ENCODE results near the gene USP6NL.

Gene USP6NL

GRCh38 chr10:11588873-11589574 is 22.4 kb downstream of the USP6NL start:
- no peak for DNase-seq

GRCh38 chr10:11587722-11588259 is 23.7 kb downstream of the USP6NL start:
- DNase-seq: no peak

DNA sequence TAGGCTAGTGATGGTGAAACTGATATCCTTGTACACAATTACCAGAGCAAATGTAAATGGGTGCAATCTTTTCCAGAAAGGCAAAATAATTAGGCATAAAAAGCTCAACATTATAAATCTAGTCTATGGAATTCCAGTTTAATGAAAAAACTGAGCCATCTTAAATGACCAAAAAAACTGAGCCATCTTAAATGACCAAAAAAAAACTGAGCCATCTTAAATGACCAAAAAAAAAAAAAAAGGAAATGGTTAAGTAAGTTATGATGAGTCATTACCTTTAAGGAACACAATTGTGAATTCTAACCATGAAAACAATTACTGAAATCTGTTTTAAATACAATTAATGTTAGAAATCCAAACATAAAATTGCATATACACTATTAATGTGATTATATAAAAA is 25.3 kb downstream of the USP6NL start:
- no peak for DNase-seq

DNA sequence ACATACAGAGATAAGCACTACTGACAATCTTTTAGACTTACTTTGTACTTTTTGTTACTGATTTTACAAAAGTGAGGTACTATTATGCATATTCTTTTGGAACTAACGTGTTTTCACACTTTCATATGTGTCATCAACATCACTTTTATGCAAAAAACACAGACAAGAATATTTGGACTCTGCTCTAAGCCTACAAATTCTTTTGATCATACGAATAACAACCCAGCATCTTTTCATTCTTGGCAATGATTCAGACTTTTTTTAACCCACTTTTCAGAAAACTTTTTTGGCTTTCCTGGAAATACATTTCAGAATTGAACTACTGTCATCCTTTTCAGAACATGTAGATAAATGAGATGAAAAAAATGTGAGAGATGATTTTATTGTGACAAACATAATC is 30.2 kb downstream of the USP6NL start:
- DNase-seq: no peak

DNA sequence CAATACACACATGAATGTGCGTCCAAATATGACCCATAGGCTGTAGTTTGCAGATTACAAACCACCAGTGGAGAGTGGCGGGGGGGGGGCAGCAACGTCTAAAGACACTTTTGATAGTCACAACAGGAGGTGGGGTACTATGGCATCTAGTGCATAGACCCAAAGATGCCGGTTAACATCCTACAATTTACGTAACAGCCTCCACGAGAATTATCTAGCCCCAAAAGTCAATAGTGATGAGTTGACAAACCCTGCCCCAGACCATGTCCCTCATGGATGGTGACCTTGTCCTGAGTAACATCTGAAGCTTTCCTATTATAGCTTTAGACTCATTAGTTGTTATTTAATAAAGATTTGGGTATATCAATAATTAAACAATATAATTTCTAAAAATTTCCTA is 31.6 kb downstream of the USP6NL start:
- DNase-seq: no peak

DNA sequence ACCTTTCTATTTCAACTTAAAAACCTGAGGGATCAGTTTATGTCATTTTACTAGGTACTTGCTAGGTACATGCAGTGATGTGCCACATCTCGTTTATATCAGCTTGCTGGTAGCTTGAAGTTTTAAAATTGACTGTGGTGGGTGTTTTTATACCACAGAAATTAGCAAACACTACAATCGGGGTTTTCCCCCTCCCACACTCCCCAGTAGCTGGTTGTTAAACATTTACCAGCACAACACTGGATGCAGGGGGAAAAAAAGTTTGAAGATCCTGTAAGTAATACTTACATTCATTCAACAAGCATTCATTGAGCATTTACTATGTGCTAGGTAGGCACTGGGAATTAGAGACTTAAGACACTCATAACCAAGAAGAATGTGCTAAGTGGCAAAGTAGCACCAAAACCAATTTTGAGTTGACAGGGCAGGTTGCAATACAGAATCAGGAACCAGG is 32.6 kb downstream of the USP6NL start:
- peak; percentile 35 for DNase-seq

DNA sequence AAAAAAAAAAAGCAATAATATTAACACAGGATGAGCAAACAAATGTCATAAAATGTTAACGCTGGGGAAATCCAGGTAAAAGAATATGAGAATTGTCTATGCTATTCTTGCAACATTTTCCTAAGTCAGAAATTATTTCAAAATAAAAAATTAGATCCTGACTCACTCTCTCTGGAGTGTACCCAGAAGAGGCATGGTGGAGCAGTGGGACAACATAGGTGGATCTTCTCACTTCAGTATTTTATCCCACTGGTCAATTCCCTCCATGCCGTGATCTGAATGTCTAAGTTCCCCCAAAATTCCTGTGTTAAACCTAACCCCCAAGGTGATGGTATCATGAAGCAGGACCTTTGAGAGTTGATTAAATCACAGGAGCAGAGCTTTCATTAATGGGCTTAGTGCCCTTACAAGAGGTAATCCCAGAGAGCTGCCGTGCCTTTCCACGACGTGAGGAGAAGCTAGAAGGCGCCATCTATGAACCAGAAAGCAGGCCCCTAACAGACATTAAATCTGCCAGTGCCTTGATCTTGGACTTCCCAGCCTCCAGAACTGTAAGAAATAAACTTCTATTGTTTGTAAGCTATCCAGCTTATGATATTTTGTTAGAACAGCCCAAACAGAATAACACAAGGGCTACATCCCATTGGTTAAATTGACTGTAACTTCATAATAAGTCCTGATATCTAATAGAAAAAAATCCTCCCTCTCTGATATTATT is 35.2 kb downstream of the USP6NL start:
- no peak for DNase-seq

GRCh38 chr10:11573497-11573896 is 38.0 kb downstream of the USP6NL start:
- DNase-seq: no peak

DNA sequence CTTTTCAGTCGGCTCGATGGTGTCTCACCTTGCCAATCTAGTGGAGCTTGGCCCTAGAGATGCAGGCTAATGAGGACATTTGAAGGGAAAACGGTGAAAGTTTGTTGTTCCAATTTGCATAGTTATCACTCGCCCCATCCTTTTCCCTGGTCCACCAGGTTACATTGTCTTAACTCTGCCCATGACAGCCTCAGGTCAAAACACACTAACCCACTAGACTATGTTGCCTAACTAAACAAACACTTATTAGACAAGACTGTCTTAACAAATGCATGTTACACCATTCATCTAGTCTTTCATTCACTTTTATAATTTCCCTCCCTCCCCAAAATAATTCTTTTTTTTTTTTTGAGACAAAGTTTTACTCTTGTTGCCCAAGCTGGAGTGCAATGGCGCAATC is 40.7 kb downstream of the USP6NL start:
- no peak for DNase-seq

DNA sequence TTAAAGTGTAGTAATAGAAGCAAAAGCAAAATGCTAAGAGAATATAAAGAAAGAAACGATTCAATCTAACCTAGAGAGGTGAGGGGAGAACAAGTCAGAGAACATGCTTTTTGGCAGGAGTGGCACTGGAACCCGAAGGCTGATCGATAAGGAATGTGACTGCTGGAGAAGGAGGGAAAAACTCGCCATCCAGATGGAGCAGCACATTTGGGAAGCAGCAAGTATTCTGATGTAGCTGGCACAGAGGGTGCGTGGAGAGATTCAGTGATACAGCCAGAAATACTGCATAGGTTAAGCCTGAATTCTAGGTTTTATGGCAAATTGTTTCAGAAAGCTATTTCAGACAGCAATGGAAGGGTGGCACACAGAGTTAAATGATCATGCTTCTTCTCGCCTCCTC is 42.0 kb downstream of the USP6NL start:
- no peak for DNase-seq

GRCh38 chr10:11568578-11568977 is 42.9 kb downstream of the USP6NL start:
- DNase-seq: no peak

- DNase-seq: no peak
These were observed 46.7 kb downstream of the USP6NL start for GRCh38 chr10:11564741-11565140.

DNA sequence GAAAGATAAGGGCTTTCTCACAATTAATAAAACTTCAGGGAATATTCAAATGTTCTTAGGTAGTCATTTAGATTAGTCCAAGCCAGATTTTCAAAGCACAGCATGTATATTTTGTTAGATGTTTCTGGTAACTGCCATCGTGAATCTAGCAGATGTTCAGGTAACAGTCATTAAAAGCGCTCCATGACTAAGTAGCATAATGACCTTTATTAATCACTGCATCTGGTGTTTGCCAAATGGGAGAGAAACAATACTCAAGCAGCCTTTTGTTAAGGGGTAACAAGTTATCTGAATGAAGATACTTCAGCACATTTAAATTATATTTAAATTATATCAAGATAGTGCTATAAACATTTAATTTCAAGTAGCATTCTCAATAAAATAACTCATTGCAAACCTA is 47.5 kb downstream of the USP6NL start:
- no peak for DNase-seq

DNA sequence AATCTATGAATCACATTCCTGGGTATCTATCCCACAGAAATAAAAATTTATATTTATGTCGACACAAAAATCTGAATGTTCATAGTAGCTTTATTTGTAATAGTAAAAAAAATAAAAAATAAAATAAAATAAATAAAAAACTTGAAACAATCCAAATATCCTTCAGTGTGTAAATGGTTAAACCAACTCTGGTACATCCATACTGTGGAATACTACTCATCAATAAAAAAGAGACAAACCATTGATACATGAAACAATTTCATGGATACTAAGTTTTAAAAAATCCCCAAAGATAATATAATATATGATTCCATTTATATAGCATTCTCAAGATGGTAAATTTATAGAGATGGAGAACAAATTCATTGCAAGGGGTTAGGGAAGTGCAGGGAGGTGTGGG is 48.6 kb downstream of the USP6NL start:
- no peak for DNase-seq

DNA sequence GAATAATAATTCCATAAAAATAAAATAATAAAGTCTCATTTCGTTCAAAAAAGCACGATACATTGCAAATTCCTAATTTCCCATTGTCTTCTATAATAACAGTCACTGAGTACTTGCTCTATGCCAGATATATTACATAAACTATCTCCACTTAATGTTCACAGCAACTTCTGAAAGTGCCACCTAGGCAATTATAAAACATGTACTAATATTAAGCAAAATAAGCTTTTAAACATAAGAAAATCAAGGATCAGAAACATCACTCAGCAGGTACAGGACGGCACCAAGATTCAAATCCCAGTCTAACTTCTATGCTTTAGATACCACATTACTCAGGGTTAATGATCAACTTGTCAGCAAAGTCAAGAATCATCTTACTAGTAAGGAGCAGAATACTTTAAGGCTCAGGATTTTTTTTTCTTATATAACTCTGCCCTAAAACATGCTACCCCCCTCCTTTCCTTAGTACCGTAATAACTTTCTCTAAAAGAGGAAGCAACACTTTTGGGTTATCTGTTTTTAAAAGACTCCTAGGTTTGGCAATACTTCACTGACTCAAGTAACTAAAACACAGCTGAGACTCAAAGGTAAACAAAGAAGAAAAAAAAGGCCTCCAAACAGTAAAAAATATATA is 51.3 kb downstream of the USP6NL start:
- DNase-seq: no peak

DNA sequence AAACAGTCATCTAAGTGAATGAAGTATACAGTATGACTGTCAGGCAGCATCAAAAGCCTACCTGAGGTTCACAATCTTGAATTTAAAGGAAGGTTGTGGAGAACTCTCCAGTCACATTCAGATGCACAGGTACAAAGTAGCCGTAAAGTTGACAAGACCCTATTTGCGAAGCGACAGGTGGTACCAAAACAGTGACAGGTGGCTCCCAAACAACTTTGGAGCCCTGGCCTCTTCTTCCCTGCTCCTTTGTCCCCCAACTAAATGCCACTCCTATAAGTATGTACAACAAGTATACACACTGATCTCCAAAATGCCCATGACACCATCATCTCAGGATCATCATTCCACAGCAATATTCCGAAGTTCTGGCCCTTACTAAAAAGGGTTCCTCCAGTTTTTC is 53.5 kb downstream of the USP6NL start:
- DNase-seq: no peak

- no peak for DNase-seq
These were observed 53.9 kb downstream of the USP6NL start for GRCh38 chr10:11557513-11557912.

GRCh38 chr10:11555556-11555955 is 55.9 kb downstream of the USP6NL start:
- DNase-seq: no peak

- DNase-seq: no peak
These were observed 57.6 kb downstream of the USP6NL start for GRCh38 chr10:11553773-11554381.

DNA sequence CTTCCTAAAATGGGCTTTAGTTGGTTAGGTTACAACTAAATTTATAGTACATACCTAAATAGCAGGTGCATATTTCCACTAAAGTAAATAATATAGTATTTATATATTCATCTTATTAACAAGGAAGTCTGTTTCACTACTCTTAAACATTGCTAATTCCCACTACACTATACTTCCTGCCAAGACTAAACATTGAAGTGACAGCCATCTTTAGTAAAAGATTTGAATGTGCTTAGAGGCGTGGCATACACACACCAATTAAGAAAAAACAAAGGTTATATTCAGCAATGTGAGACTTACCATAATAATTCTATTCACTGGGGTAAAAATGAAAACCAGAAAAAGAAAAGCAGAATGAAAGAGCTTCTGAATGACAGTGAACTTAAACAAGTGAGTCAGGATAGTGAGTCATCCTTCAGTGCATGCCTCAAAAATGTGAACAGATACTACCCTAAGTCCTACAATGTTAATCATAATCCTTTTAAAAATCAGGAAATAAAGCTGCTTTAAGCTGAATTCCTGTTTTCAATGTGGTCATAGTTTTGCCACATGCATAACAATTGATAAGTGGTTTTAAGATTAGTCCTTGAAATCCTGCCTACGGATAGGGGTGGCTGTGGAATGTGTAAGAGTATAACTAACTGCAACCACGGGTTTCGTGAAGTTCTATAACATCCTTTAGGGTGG is 59.4 kb downstream of the USP6NL start:
- DNase-seq: no peak

GRCh38 chr10:11551104-11551503 is 60.3 kb downstream of the USP6NL start:
- DNase-seq: no peak

- no peak for DNase-seq
These were observed 62.7 kb downstream of the USP6NL start for GRCh38 chr10:11548768-11549099.

Measured in stimulated activated naive CD4-positive, alpha-beta T cell treated with Interleukin-2 at 50 U/mL for 16 hours (primary cell).